Thyroid gland (tissue), 4 donors: ENCODE data around the gene CNNM4. TPM values are rescaled to one million over a fixed set of nuclear protein-coding genes. Genes with fewer than 3 reads are reported as not detected.
"Not testable (repeated sequence)": the region's sequence is repeated elsewhere in the genome, so short reads cannot be mapped to it uniquely, and the experiment has no call there.

Experiments used
- DNase-seq, 2 donors: peaks; one replicate each; pipeline ENCODE4 v3.0.0-alpha.2; 2019
- H3K27ac ChIP-seq, 3 donors: fragments of 200-600 bp; sonication (generic); 1 replicate in 2 of 3; 2 replicates in 1 of 3; pipeline ENCODE4 v1.5.1; 2016 to 2019; ENCODE audit warnings: mild to moderate bottlenecking in 1 of 3, moderate library complexity in 1 of 3
- H3K27me3 ChIP-seq: fragments of 200-600 bp; sonication (generic); one replicate; pipeline ENCODE4 v1.5.1; 2019
- H3K36me3 ChIP-seq, 2 donors: fragments of 200-600 bp; sonication (generic); one replicate each; pipeline ENCODE4 v1.5.1; 2016 to 2019
- H3K4me1 ChIP-seq, 2 donors: fragments of 200-600 bp; sonication (generic); one replicate each; pipeline ENCODE4 v1.5.1; 2017 to 2019
- H3K4me3 ChIP-seq, 3 donors: fragments of 200-600 bp; sonication (generic); replicated peaks in 1 of 3; 1 replicate in 2 of 3; 2 replicates in 1 of 3; pipeline ENCODE4 v1.5.1; 2016; ENCODE audit warnings: mild to moderate bottlenecking in 1 of 3
- H3K9me3 ChIP-seq: fragments of 200-600 bp; sonication (generic); one replicate; pipeline ENCODE4 v1.5.1; 2017
- POLR2A ChIP-seq, 2 donors: fragments of 450-650 bp; IDR thresholded peaks; one replicate each; pipeline ENCODE4 v1.6.1; 2017; ENCODE audit warnings: antibody characterized with exemption in 2 of 2, mild to moderate bottlenecking in 2 of 2, moderate library complexity in 1 of 2
- WGBS, 2 donors: methylation state at CpG; one replicate each; pipeline ENCODE4 v1.1.5; 2017; 5-methylcytosine and 5-hydroxymethylcytosine counted together
- intact Hi-C: fragments of 100-400 bp; cut with DNase I; formaldehyde crosslinking; loops from one replicate; pipeline ENCODE4 v1.15.1; 2023
- total RNA-seq, 4 donors: library from RNA; depleted of rRNA; stranded (reverse); fragments of >200 nt; gene quantifications; one replicate each; pipeline ENCODE4 v1.2.3, GENCODE V29; 2016
- TF ChIP-seq, protein P1 (sequence below), 6 experiments: fragments of 200-600 bp in 3 of 6; fragments of 450-650 bp in 3 of 6; sonication (generic) in 3 of 6; IDR thresholded peaks; one replicate each; pipeline ENCODE4 v1.5.1; 2016 to 2019; ENCODE audit warnings: antibody characterized with exemption in 6 of 6, mild to moderate bottlenecking in 2 of 6, inconsistent platforms in 1 of 6, moderate library complexity in 1 of 6

CNNM4 gene
- total RNA-seq, 4 donors from 2014 or later = 6.6 to 9.5 (median 7.7) TPM

DNA sequence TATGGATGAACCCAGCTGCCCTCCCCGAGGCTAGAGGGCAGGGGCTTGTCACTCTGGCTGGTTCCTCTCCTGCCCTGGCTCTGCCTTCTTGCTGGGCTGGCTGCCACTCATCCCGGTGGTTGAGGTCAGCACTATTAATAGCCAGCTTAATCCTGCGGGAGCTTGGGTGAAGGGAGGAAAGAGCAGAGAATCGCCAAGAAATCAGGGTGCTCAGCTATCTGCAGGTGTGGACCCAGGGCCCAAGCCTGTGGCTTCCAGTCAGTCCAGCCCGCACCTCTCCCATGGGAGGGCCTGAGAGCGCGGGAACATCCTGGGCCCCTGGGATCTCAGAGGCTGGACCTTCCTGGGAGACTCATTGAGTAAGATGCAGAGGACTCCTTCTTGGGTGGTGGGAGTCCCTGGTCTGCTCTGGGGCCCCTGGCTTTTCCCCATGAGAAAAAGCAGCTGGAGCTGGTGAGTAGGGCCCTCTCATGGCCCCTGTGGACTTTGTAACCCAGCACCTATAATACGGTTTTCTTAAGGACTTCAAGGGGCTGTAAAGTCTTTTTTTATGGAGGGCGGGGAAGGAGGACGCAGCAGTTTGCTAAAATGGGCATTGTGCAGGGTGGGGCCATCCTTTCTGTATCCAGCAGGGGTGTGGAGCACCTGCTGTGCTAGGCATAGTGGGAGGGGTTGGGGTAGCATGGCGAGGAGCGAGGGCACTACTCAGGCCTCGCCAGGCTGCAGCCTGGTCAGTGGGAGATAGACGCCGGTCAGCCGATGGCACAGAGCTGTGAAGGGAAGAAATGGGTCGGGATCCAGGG, 27.9 kb downstream of the CNNM4 start:
- WGBS, 2 donors = 75 to 81% methylated on average over 15 to 16 of the region's 17 CpGs
- intact Hi-C loops = no loop called here
- no peaks in the 10 kb centered on the region for H3K36me3 ChIP-seq
- TF ChIP-seq, protein P1, sequence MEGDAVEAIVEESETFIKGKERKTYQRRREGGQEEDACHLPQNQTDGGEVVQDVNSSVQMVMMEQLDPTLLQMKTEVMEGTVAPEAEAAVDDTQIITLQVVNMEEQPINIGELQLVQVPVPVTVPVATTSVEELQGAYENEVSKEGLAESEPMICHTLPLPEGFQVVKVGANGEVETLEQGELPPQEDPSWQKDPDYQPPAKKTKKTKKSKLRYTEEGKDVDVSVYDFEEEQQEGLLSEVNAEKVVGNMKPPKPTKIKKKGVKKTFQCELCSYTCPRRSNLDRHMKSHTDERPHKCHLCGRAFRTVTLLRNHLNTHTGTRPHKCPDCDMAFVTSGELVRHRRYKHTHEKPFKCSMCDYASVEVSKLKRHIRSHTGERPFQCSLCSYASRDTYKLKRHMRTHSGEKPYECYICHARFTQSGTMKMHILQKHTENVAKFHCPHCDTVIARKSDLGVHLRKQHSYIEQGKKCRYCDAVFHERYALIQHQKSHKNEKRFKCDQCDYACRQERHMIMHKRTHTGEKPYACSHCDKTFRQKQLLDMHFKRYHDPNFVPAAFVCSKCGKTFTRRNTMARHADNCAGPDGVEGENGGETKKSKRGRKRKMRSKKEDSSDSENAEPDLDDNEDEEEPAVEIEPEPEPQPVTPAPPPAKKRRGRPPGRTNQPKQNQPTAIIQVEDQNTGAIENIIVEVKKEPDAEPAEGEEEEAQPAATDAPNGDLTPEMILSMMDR (IDR thresholded peaks at IDR 0.05) = no peak
- TF ChIP-seq POLR2A (IDR thresholded peaks at IDR 0.05) = no peak
- no peak overlapping the region for H3K4me3 ChIP-seq
- peak overlapping the region; percentile 70 to 77 (median 70) for H3K27ac ChIP-seq
- DNase-seq = peak; percentile 76 to 81
- no peaks in the 10 kb centered on the region for H3K9me3 ChIP-seq
- peaks cover 39 to 43% of the 10 kb centered on the region in 2 donors for H3K4me1 ChIP-seq
- H3K27me3 ChIP-seq = no peaks in the 10 kb centered on the region

DNA sequence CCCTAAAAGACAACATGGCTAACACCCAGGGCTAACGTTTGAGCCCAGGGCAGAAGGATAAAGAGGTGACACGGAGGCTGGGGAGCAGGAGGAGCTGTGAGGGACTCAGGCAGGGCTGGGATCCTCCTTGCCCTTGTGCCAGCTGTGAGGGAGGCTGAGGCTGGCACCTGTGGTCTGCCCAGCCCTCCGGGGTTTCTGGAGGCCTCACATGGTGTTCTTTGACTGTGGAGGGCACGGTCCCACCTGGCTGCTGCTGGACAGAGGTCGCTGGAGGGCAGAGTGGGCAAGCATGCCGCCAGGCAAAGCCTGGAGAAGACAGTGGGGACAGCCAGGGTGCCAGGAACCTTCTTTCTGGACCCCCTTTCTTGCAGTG, 28.5 kb downstream of the CNNM4 start:
- Histone ChIP-seq H3K4me3 (no peak overlapping the region), H3K9me3 (no peaks in the 10 kb centered on the region), H3K27ac (no peak overlapping the region), H3K4me1 (peaks cover 39 to 43% of the 10 kb centered on the region in 2 donors), H3K36me3 (no peaks in the 10 kb centered on the region), H3K27me3 (no peaks in the 10 kb centered on the region)
- 86 to 88% methylated on average over 5 to 6 of the region's 6 CpGs for WGBS, 2 donors
- no peak for DNase-seq
- TF ChIP-seq, protein P1 (IDR thresholded peaks at IDR 0.05) = no peak
- TF ChIP-seq POLR2A (IDR thresholded peaks at IDR 0.05) = no peak
- intact Hi-C loops = no loop called here

DNA sequence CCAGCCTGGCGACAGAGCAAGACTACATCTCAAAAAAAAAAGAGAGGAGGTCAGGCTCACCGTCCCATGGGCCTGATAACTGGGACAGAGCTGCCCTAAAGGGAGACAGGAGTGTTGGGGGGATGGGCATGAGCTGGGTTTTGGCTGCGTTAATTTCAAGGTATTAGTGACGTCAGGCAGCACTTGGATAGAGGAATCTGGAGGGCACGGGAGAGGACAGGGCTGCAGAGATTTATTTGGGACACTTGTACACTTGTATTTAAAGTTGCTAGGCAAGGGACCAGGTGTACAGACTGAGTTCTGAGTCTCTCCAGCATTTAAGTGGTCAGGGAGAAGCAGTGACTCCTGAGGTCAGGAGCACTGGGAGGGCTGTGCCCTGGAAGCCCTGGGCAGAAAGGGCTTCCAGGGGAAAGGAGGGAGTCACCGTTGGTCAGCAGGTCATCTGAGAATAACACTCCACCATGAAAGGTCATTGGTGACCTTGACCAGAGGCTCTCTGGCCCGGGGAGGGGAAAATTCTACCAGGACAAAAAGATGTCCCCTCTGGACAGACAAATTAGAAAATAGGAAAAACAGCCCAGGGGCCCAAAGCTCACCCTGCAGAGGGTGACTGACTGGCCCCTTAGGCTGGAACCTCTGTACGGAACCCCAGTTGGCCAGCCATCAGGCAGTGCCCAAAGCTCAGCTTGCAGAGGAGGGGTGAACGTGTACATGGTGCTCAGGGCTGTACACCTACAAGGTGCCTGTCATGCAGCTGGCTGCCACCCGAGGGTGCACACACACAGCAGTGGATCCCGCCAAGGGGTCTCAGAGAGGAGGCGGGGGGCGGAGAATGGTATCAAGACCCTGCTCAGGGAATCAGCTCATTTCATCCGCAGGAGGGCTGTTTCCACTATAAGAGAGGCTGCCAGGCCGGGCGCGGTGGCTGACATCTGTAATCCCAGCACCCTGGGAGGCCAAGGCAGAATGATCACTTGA, 32.4 kb downstream of the CNNM4 start:
- Histone ChIP-seq H3K4me3 (no peak overlapping the region), H3K27ac (peak overlapping the region in 2 of 3 donors; percentile 24 to 38), H3K36me3 (peaks cover 0 to 4% of the 10 kb centered on the region in 2 donors), H3K9me3 (no peaks in the 10 kb centered on the region), H3K4me1 (peaks cover 19 to 20% of the 10 kb centered on the region in 2 donors), H3K27me3 (no peaks in the 10 kb centered on the region)
- TF ChIP-seq, protein P1 (IDR thresholded peaks at IDR 0.05) = no peak
- no peak for TF ChIP-seq POLR2A (IDR thresholded peaks at IDR 0.05)
- intact Hi-C loops = no loop called here
- peak; percentile 50 to 62 for DNase-seq
- WGBS, 2 donors = 81 to 82% methylated on average over 13 to 15 of the region's 17 CpGs

DNA sequence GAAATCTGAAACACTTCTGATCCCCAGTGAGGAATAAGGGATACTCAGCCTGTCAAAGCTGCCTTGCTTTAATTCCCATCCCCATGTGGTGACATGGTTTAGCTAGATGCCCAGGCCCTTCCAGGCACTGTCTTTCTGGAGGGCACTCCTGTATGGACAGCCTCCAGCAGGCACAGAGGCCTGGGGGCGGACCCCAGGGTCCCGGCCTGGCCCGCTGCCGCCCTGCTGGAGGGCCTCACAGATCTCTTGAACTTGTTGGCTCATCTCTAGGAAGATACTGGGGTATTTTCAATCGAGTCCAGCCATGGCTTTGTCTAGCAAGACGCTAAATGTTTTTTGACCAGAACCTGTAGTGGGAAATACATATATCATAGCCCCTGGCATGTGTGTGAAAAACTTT, 34.4 kb downstream of the CNNM4 start:
- Histone ChIP-seq H3K36me3 (peaks cover 0 to 4% of the 10 kb centered on the region in 2 donors), H3K4me1 (peaks cover 11 to 12% of the 10 kb centered on the region in 2 donors), H3K9me3 (no peaks in the 10 kb centered on the region), H3K4me3 (no peak overlapping the region), H3K27ac (no peak overlapping the region), H3K27me3 (no peaks in the 10 kb centered on the region)
- intact Hi-C loops = no loop called here
- 95 to 97% methylated on average over 5 to 6 of the region's 6 CpGs for WGBS, 2 donors
- no peak for DNase-seq
- TF ChIP-seq, protein P1 (IDR thresholded peaks at IDR 0.05) = no peak
- no peak for TF ChIP-seq POLR2A (IDR thresholded peaks at IDR 0.05)

DNA sequence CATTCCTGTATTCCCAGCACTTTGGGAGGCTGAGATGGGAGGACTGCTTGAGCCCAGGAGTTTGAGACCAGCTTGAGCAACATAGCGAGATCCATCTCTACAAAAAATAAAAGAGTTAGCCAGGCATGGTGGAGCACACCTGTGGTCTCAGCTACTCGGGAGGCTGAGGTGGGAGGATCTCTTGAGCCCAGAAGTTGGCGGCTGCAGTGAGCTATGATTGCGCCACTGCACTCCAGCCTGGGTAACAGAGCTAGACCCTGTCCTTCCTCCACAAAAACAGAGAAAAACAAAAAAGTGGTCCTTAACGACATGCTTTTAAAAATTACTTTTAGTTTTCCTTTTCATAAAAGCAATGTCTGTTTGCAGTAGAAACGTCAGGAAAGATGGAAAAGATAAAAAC, 35.8 kb downstream of the CNNM4 start:
- H3K9me3 ChIP-seq, H3K4me3 ChIP-seq, DNase-seq, H3K36me3 ChIP-seq, H3K27me3 ChIP-seq, H3K27ac ChIP-seq, intact Hi-C loops: not testable (repeated sequence)
- 91 to 95% methylated on average over 6 of the region's 6 CpGs for WGBS, 2 donors
- H3K4me1 ChIP-seq = peaks cover 15% of the 10 kb centered on the region in 2 donors
